Measurements from ENCODE around the gene TUBB2A. TPM values are rescaled to one million over a fixed set of nuclear protein-coding genes. Genes with fewer than 3 reads are reported as not detected.
"Not testable (repeated sequence)": the region's sequence is repeated elsewhere in the genome, so short reads cannot be mapped to it uniquely, and the experiment has no call there.

Gene TUBB2A
- 18.2 TPM for total RNA-seq
- long read RNA-seq, transcript TUBB2A-201 (4 exons, 1,595 nt): major isoform, 27 of 32 reads
- long read RNA-seq, partial matches to known transcripts: 1 of 32 reads
- long read RNA-seq, other reads (novel, unspliced or antisense): 4 of 32 reads

- peak; percentile 92 for DNase-seq
- ATAC-seq (ENCODE audit: poor library complexity): peak; percentile 92
- intact Hi-C loops (cut with DNase I): loop anchor here (5.0 kb wide), 1 partner anchor 95 kb away; no protein-coding TSS in a partner anchor
Observed at GRCh38 chr6:3157131-3157933, at the start of gene TUBB2A. Gene TUBB2A (minus strand): TSS chr6:3157544. CDS start chr6:3157463, 81 bp downstream.

- ATAC-seq (ENCODE audit: poor library complexity) (no peak), DNase-seq (no peak)
- intact Hi-C loops (cut with DNase I): no loop called here
Observed at GRCh38 chr6:3206339-3207015, 49.1 kb upstream of the TUBB2A start.

- intact Hi-C loops (cut with DNase I): no loop called here
- DNase-seq: no peak
- no peak for ATAC-seq (ENCODE audit: poor library complexity)
Observed at GRCh38 chr6:3205913-3206312, 48.6 kb upstream of the TUBB2A start.

GRCh38 chr6:3204921-3205320, 47.6 kb upstream of the TUBB2A start:
- DNase-seq: no peak
- intact Hi-C loops (cut with DNase I): no loop called here
- no peak for ATAC-seq (ENCODE audit: poor library complexity)

GRCh38 chr6:3202999-3203696, 45.8 kb upstream of the TUBB2A start:
- DNase-seq: no peak
- ATAC-seq (ENCODE audit: poor library complexity): no peak
- intact Hi-C loops (cut with DNase I): no loop called here

- ATAC-seq (ENCODE audit: poor library complexity): no peak
- DNase-seq: no peak
- intact Hi-C loops (cut with DNase I): no loop called here
Observed at GRCh38 chr6:3201388-3201787, 44.0 kb upstream of the TUBB2A start.

- ATAC-seq (ENCODE audit: poor library complexity): no peak
- DNase-seq: no peak
- intact Hi-C loops (cut with DNase I): no loop called here
Observed at GRCh38 chr6:3200682-3201081, 43.3 kb upstream of the TUBB2A start.

- ATAC-seq (ENCODE audit: poor library complexity) (no peak), DNase-seq (no peak)
- intact Hi-C loops (cut with DNase I): no loop called here
Observed at GRCh38 chr6:3199382-3199781, 42.0 kb upstream of the TUBB2A start.

GRCh38 chr6:3197734-3198133, 40.4 kb upstream of the TUBB2A start:
- ATAC-seq (ENCODE audit: poor library complexity); DNase-seq; intact Hi-C loops (cut with DNase I): not testable (repeated sequence)

GRCh38 chr6:3196770-3197169, 39.4 kb upstream of the TUBB2A start:
- intact Hi-C loops (cut with DNase I): no loop called here
- DNase-seq (no peak), ATAC-seq (ENCODE audit: poor library complexity) (no peak)

- intact Hi-C loops (cut with DNase I): no loop called here
- DNase-seq (no peak), ATAC-seq (ENCODE audit: poor library complexity) (no peak)
Observed at GRCh38 chr6:3195695-3196497, 38.6 kb upstream of the TUBB2A start.

- DNase-seq (no peak), ATAC-seq (ENCODE audit: poor library complexity) (no peak)
- intact Hi-C loops (cut with DNase I): no loop called here
Observed at GRCh38 chr6:3195420-3195694, 38.0 kb upstream of the TUBB2A start.

- ATAC-seq (ENCODE audit: poor library complexity) (peak; percentile 34), DNase-seq (no peak)
- intact Hi-C loops (cut with DNase I): no loop called here
Observed at GRCh38 chr6:3194535-3195419, 37.4 kb upstream of the TUBB2A start.

- intact Hi-C loops (cut with DNase I): no loop called here
- ATAC-seq (ENCODE audit: poor library complexity) (no peak), DNase-seq (no peak)
Observed at GRCh38 chr6:3193102-3193849, 35.9 kb upstream of the TUBB2A start.

GRCh38 chr6:3190779-3191178, 33.4 kb upstream of the TUBB2A start:
- DNase-seq (no peak), ATAC-seq (ENCODE audit: poor library complexity) (no peak)
- intact Hi-C loops (cut with DNase I): no loop called here

GRCh38 chr6:3190056-3190455, 32.7 kb upstream of the TUBB2A start:
- DNase-seq (no peak), ATAC-seq (ENCODE audit: poor library complexity) (no peak)
- intact Hi-C loops (cut with DNase I): no loop called here

- not testable (repeated sequence) for ATAC-seq (ENCODE audit: poor library complexity)
Observed at GRCh38 chr6:3189192-3189591, 31.8 kb upstream of the TUBB2A start.

More at GRCh38 chr6:3189192-3189591, 31.8 kb upstream of the TUBB2A start:
- DNase-seq; intact Hi-C loops (cut with DNase I): not testable (repeated sequence)

All from Right ventricle myocardium superior (tissue), 1 donor.